Sigmoid colon (tissue), 7 donors: ENCODE results near the gene LPAR3. TPM values are rescaled to one million over a fixed set of nuclear protein-coding genes. Genes with fewer than 3 reads are reported as not detected.

ENCODE experiments used
- DNase-seq: peaks from one replicate; pipeline ENCODE4 v3.0.0-alpha.2; 2019
- H3K27ac ChIP-seq, 4 donors: fragments of 200-600 bp; sonication (generic); one replicate each; pipeline ENCODE4 v1.5.1; 2016 to 2019; ENCODE audit warnings: mild to moderate bottlenecking in 1 of 4
- H3K27me3 ChIP-seq, 3 donors: fragments of 200-600 bp; sonication (generic); one replicate each; pipeline ENCODE4 v1.5.1; 2019; ENCODE audit warnings: mild to moderate bottlenecking in 1 of 3
- H3K36me3 ChIP-seq, 4 donors: fragments of 200-600 bp; sonication (generic); one replicate each; pipeline ENCODE4 v1.5.1; 2016 to 2019
- H3K4me1 ChIP-seq, 4 donors: fragments of 200-600 bp; sonication (generic); one replicate each; pipeline ENCODE4 v1.5.1; 2017 to 2019
- H3K4me3 ChIP-seq, 4 donors: fragments of 200-600 bp; sonication (generic); one replicate each; pipeline ENCODE4 v1.5.1; 2017 to 2019; ENCODE audit warnings: mild to moderate bottlenecking in 2 of 4, moderate library complexity in 1 of 4
- H3K9me3 ChIP-seq, 4 donors: fragments of 200-600 bp in 3 of 4; sonication (generic) in 3 of 4; one replicate each; pipeline versions ENCODE4 v1.5.1 to v1.6.1; 2013 to 2019
- CTCF ChIP-seq, 4 experiments: fragments of 450-650 bp in 3 of 4; fragments of 200-600 bp in 1 of 4; IDR thresholded peaks; one replicate each; pipeline ENCODE4 v1.5.1; 2016 to 2019; ENCODE audit warnings: antibody characterized with exemption in 4 of 4, mild to moderate bottlenecking in 3 of 4, moderate library complexity in 2 of 4
- EP300 ChIP-seq, 4 donors: sonication (generic); formaldehyde crosslinking; IDR thresholded peaks; one replicate each; pipeline ENCODE4 v1.6.1; 2017; ENCODE audit warnings: antibody characterized with exemption in 4 of 4
- POLR2A ChIP-seq, 2 donors: fragments of 450-650 bp; IDR thresholded peaks; one replicate each; pipeline ENCODE4 v1.6.1; 2016; ENCODE audit warnings: antibody characterized with exemption in 2 of 2, mild to moderate bottlenecking in 2 of 2, moderate library complexity in 2 of 2
- POLR2AphosphoS5 ChIP-seq, 4 donors: sonication (generic); formaldehyde crosslinking; IDR thresholded peaks; one replicate each; pipeline ENCODE4 v1.6.1; 2017; ENCODE audit warnings: antibody characterized with exemption in 4 of 4
- WGBS, 2 donors: extraction: QIAGEN DNeasy Blood & Tissue Kit; methylation state at CpG; one replicate each; pipeline ENCODE4 v1.1.7; 2013; 5-methylcytosine and 5-hydroxymethylcytosine counted together
- intact Hi-C: fragments of 100-400 bp; cut with DNase I; formaldehyde crosslinking; loops from one replicate; pipeline ENCODE4 v1.15.1; 2023
- polyA plus RNA-seq, 3 donors: library from polyadenylated mRNA; stranded (reverse); fragments of 200-250 nt; gene quantifications; one replicate each; pipeline ENCODE4 v1.2.3, GENCODE V29; 2013
- total RNA-seq, 4 donors: library from RNA; depleted of rRNA; stranded (reverse); fragments of >200 nt; gene quantifications; one replicate each; pipeline ENCODE4 v1.1.0, GENCODE V29; 2016
- donor health status: healthy with polysubstance abuse.
- donor health status: Bipolar disorder and iron deficiency.
- donor health status: healthy.

LPAR3 gene
- total and polyA plus RNA-seq, 7 donors, result 0.23 to 1.4 (median 0.60) TPM; not detected in 4

GRCh38 chr1:84780000-84780716 is 112.8 kb downstream of the LPAR3 start:
- Histone ChIP-seq H3K9me3 (no peaks in the 10 kb centered on the region), H3K27ac (no peak overlapping the region), H3K4me3 (no peak overlapping the region), H3K4me1 (peaks cover 0 to 8% (median 6%) of the 10 kb centered on the region in 4 donors), H3K27me3 (no peaks in the 10 kb centered on the region), H3K36me3 (no peaks in the 10 kb centered on the region)
- TF ChIP-seq POLR2AphosphoS5 (IDR thresholded peaks at IDR 0.05) (no peak), EP300 (IDR thresholded peaks at IDR 0.05) (no peak)
- intact Hi-C loops, result no loop called here
- 72 to 76% methylated on average over 8 of the region's 8 CpGs for WGBS, 2 donors
- DNase-seq, result peak; percentile 69

GRCh38 chr1:84776639-84777038 is 116.4 kb downstream of the LPAR3 start:
- DNase-seq, result no peak
- WGBS, 2 donors, result 67 to 76% methylated on average over 5 of the region's 5 CpGs
- Histone ChIP-seq H3K4me1 (no peaks in the 10 kb centered on the region), H3K9me3 (no peaks in the 10 kb centered on the region), H3K27ac (no peak overlapping the region), H3K27me3 (no peaks in the 10 kb centered on the region), H3K36me3 (no peaks in the 10 kb centered on the region), H3K4me3 (no peak overlapping the region)
- intact Hi-C loops, result no loop called here
- TF ChIP-seq POLR2A (IDR thresholded peaks at IDR 0.05) (no peak), CTCF (IDR thresholded peaks at IDR 0.05) (no peak), POLR2AphosphoS5 (IDR thresholded peaks at IDR 0.05) (no peak), EP300 (IDR thresholded peaks at IDR 0.05) (no peak)

- H3K36me3 ChIP-seq, result no peaks in the 10 kb centered on the region
- DNase-seq, result no peak
- no peak overlapping the region for H3K4me3 ChIP-seq
- H3K4me1 ChIP-seq, result no peaks in the 10 kb centered on the region
- intact Hi-C loops, result no loop called here
- H3K27me3 ChIP-seq, result no peaks in the 10 kb centered on the region
- TF ChIP-seq EP300 (IDR thresholded peaks at IDR 0.05) (no peak), POLR2A (IDR thresholded peaks at IDR 0.05) (no peak), CTCF (IDR thresholded peaks at IDR 0.05) (no peak), POLR2AphosphoS5 (IDR thresholded peaks at IDR 0.05) (no peak)
- H3K27ac ChIP-seq, result no peak overlapping the region
- no peaks in the 10 kb centered on the region for H3K9me3 ChIP-seq
- 59 to 80% methylated on average over 3 of the region's 3 CpGs for WGBS, 2 donors
These were observed 117.5 kb downstream of the LPAR3 start for GRCh38 chr1:84775535-84775920.

GRCh38 chr1:84774669-84775534 is 118.1 kb downstream of the LPAR3 start:
- intact Hi-C loops, result loop anchor here (5.0 kb wide), 3 partner anchors 162 to 843 kb away; no protein-coding TSS in a partner anchor
- Histone ChIP-seq H3K4me3 (no peak overlapping the region), H3K27me3 (no peaks in the 10 kb centered on the region), H3K27ac (no peak overlapping the region), H3K9me3 (no peaks in the 10 kb centered on the region), H3K36me3 (no peaks in the 10 kb centered on the region), H3K4me1 (no peaks in the 10 kb centered on the region)
- no peak for DNase-seq
- TF ChIP-seq EP300 (IDR thresholded peaks at IDR 0.05) (no peak), CTCF (IDR thresholded peaks at IDR 0.05) (no peak), POLR2AphosphoS5 (IDR thresholded peaks at IDR 0.05) (no peak)
- 89 to 90% methylated on average over 16 of the region's 16 CpGs for WGBS, 2 donors

- WGBS, 2 donors, result 87 to 88% methylated on average over 4 of the region's 4 CpGs
- no peaks in the 10 kb centered on the region for H3K9me3 ChIP-seq
- H3K36me3 ChIP-seq, result no peaks in the 10 kb centered on the region
- H3K27me3 ChIP-seq, result no peaks in the 10 kb centered on the region
- no peak overlapping the region for H3K27ac ChIP-seq
- H3K4me1 ChIP-seq, result no peaks in the 10 kb centered on the region
- DNase-seq, result no peak
- intact Hi-C loops, result loop anchor here (5.0 kb wide), 3 partner anchors 163 to 842 kb away; no protein-coding TSS in a partner anchor
- TF ChIP-seq POLR2A (IDR thresholded peaks at IDR 0.05), result no peak
- TF ChIP-seq POLR2AphosphoS5 (IDR thresholded peaks at IDR 0.05), result no peak
- no peak for TF ChIP-seq EP300 (IDR thresholded peaks at IDR 0.05)
- TF ChIP-seq CTCF (IDR thresholded peaks at IDR 0.05), result no peak
- H3K4me3 ChIP-seq, result no peak overlapping the region
These were observed 119.0 kb downstream of the LPAR3 start for GRCh38 chr1:84773933-84774497.
